Colon (tissue), 2 donors: ENCODE results near the gene IGFBPL1.
"Not testable (repeated sequence)": the region's sequence is repeated elsewhere in the genome, so short reads cannot be mapped to it uniquely, and the experiment has no call there.

Experiments used
- FAIRE-seq: peaks from 2 replicates; lab custom pipeline; 2012; peaks lifted over from hg19 to GRCh38; lab: Jason Lieb, UNC
- donor health status: control.
- donor health status: control.

Gene IGFBPL1

DNA sequence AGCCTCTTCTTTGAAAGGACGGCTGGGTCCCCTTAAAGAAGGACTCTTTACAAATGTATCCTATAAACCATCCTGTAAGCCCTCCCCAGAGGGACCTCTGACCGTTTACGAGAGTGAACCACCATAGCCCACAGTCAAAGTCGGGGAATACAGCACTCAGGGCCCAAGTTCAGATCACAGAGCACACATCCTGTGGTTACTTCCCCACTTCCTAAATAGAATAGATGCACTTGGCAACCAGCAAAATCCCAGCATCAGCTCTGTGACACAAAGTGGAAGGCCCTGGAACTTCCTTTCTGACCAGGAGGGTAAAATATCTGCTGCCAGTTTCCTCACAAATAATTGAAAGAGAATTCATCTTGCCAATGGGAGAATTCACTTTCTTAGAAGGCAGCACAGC, 6.9 kb upstream of the IGFBPL1 start:
- FAIRE-seq, result no peak

DNA sequence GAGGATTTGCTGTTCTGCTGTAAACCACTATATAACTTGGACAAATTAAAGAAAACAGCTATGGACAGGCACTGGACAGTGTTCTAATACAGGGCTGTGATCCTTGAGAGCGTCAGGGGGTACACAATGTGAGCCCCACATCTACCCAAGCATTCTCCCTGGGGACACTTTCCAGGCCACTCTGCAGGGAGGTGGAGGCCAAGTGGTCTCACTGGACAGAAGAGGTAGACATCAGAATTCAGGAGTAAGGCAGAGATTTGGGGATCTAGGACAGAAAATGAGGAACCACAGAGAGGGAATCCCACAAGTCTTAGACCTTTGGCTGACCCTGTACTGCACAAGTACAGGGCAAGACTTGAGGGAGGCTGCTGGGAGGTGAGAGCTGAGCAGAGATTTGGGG, 3.8 kb upstream of the IGFBPL1 start:
- FAIRE-seq, result no peak

GRCh38 chr9:38424918-38425317, 664 bp upstream of the IGFBPL1 start:
- FAIRE-seq, result no peak

- FAIRE-seq, result no peak
These were observed 831 bp downstream of the IGFBPL1 start for GRCh38 chr9:38423273-38423972.

DNA sequence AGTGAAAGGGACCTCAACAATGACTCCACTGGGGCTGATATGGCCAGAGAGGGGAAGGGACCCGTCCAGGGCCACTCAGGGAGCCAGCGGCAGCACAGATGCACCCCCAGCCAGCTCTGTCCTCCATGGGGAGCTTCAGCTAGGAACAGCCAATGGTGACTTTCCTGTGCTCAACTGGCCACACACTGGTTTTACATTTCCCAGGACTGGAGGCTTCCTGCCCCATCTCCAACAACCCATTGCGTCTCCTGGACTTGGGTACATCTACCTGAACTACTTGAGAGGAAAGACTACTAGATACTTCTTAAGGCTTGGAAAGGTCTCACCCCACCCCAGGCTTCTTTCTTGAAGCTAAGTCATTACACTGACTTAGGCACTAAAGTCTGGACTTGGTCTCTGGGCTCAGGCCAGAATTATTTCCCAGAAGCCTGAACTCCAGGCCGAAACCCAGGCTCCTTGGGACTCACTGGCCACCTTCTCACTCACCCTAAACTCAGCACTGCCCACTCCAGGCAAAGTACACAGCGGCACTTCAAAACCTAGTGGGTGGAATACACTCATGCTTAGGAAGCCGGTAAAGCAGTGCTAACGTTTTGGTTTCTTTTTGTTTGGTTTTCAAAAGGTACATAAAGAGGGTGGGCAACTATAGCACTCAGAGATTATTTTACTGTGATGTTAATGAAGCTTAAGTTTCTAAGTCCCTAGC, 1.5 kb downstream of the IGFBPL1 start:
- FAIRE-seq, result no peak

DNA sequence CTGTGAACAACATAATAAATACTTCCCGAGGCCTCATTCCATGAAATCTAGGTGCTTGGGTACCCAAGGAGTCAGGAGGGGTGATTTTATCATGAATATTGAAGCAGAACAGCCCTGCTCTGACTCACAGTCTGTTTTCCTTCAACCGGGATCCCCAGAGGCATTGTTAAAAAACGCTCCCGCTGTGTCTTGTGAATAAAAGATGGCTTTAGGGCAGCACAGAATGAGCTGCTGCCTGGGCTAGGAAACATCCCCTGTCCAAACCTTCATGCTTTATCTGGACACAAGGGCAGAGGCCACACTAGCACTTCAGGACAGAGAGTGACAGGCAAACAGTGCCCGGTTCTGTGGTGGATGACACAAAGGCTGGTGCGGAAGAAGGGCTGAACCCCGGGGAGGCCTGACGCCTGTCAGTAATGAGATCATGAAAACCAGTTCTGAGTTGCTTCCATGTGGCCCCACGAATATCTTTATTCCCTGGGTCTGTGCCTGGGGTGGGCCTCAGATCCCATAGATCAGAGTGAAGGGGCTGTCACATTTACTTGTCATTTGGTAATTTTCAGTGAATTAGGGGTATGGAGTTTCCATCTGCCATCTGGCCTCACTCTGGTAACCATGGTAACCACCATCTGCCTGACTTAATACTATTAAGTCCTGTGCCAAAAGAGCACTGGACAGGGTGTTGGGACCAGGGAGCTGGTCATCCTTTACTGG, 2.6 kb downstream of the IGFBPL1 start:
- no peak for FAIRE-seq

GRCh38 chr9:38419181-38419580, 5.1 kb downstream of the IGFBPL1 start:
- no peak for FAIRE-seq

GRCh38 chr9:38418366-38418765, 5.9 kb downstream of the IGFBPL1 start:
- no peak for FAIRE-seq

DNA sequence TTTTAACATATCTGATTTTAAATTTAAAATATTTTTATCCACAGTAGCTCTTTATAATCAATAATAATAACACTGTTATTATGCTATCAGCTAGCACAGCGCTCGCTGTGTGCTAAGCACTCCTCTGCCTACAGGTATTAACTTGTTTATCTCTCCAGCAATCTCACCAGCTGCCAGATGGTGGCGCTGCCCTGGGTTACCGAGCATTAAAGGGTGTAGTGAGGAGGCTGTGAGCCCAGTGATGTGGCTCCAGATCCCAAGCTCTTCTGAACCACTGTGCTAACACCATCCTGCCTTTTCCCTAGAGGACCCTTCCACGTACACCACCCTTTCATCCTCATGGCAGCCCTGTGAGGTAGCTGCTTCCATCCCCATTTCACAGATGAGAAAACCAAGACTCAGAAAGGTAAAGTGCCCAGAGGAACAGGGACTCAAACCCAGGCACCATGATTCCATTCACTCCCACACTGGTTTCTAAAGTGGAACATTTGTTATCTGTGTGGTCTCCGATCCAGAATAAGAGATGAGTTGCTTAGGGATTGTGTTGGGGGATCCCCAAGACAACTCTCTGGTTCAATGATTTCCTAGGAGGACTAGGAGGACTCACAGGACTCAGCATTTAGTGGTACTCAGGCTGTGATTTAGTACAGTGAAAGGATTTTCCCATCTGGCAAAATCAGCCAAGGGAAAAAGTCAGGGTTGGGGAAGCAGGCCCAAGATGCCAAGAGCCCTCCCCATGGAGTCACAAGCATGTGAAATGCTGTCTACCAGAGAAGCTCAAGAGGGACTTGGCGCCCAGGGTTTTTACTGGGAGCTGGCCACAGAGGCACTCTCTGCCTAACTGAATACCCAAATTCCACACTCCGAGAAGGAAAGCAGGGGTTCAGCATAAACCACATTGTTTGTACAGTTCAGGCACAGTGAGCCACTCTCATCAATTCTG, 7.0 kb downstream of the IGFBPL1 start:
- no peak for FAIRE-seq

DNA sequence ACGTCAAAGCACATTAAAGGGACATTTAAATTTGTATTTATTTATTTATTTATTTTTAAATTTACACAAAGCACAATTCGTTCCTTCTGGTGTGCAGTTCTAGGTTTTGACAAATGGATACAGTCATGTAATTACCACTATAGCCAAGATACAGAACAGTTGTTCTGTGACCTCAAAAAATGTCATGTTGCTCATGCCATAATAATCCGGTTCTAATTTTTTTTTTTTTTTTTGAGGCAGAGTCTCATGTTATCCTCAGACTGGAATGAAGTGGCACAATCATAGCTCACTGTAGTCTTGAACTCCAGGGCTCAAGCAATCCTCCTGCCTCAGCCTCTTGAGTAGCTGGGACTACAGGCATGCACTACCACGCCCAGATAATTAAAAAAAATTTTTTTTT, 7.8 kb downstream of the IGFBPL1 start:
- FAIRE-seq, result no peak

DNA sequence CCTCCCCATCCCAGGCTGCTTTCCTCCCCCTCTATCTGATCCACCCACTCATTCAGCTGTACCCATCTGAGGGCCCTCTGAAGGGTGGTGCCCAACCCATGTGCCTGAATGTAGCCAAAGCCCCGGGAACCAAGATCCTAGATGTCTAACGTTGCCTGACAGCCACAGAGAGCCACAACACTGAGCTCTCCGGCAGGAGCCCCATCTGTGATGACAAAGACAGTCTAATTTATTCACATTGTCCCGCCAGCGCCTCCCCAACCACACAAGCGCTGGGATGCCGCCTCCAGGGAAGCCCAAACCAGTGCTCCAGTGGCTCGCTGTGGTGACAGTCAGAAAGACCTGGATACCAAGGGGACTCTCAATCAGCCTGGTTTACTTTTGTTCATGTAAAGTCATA, 8.4 kb downstream of the IGFBPL1 start:
- FAIRE-seq, result no peak

- no peak for FAIRE-seq
These were observed 10.1 kb downstream of the IGFBPL1 start for GRCh38 chr9:38414040-38414723.

DNA sequence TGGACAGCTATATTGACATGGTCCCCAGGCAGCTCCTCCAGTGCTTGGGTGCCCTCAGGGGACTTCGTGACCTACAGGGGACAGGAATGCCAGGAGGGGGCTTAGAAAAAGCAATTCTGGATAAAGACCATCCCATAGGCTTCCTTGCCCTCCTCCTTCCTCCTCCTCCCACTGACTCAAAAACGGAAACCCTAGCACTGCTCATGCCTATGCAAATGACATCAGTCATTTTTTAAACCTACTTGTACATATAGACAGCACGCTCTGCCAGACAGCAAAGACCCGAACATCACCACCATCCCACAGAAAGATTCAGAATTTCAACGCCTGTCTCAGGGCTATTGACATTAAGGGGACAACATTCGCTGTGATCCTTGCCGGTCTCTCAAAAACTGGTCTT, 11.0 kb downstream of the IGFBPL1 start:
- no peak for FAIRE-seq

DNA sequence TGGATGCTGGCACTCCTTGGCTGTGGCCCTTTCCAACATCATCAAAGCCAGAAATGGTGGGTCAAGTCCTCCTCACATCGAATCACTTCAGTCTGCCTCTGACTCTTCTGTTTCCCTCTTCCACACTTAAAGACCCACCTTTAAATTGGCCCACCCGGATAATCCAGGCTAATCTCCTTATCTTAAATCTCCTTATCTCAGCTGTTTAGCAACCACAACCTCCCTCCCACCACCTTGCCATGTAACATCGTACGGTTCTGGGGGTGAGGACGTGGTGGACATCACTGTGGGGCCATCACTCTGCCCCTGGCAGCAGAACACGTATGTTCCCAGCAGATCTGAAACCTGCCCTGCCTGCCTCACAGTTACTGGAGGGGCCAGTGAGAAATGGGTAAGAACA, 11.5 kb downstream of the IGFBPL1 start:
- FAIRE-seq, result no peak

GRCh38 chr9:38408719-38409118, 15.5 kb downstream of the IGFBPL1 start:
- FAIRE-seq, result no peak

GRCh38 chr9:38406476-38407186, 17.6 kb downstream of the IGFBPL1 start:
- FAIRE-seq, result no peak

DNA sequence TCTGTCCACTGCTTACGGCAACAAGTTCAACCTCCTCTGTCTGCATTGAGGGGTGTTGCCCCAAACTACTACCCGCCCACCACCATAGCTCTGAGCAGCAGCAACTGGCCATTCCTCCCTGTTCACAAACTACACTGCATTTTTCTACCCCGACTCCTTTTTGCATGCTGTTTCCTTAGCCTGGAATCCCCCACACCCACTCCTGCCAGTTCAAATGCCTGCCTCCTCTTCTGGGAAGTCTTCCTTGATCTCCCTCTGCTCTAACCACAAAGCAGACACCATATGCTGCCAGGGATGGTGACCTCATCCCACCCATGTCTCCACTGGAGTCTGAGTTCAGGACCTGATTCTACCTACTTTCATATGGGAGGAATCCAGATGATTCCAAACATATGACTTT, 18.5 kb downstream of the IGFBPL1 start:
- FAIRE-seq, result no peak

DNA sequence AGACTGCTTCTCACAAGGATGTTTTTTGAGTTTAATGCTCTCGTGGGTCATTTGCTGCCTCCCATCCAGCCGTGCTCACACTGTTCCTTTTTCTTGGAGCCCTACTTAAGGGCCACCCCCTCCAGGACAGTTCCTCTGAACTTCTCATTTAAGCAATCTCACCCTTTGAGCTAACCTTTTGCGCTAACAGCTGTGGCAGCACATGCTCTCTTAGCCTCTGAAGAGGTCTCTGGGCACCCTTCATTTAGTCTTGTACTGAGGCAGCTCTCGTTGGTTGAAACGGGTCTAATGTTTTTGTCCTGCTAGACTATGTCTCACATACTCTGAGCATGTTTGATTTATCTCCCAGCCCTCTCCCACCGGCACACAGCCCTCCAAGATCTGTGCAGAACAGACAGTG, 19.9 kb downstream of the IGFBPL1 start:
- no peak for FAIRE-seq

DNA sequence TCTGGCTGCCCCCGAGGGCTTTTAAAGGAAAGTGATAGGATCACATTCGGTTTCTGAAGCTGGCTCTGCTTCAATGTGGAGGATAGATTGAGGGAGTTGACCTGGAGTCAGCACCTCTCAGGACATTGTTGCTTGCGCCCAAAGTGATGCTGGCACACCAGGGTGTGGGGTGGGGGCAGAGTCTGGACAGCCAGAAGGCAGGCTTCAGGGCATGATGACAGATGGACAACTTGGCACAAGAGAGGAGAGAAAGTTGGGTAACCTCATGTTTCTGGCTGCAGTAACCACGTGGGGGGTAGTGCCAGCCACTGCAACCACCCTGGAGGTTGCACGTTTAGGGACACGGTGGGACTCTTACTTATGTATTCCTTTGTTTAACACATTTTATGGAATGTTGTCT, 22.3 kb downstream of the IGFBPL1 start:
- no peak for FAIRE-seq

GRCh38 chr9:38399191-38399590, 25.1 kb downstream of the IGFBPL1 start:
- not testable (repeated sequence) for FAIRE-seq

GRCh38 chr9:38396371-38396671, 27.9 kb downstream of the IGFBPL1 start:
- FAIRE-seq, result no peak
